ENCODE data around the gene CLEC2B. TPM values are rescaled to one million over a fixed set of nuclear protein-coding genes. Genes with fewer than 3 reads are reported as not detected.

The CLEC2B gene
- total RNA-seq, 1 experiment from 2014 or later = 68.8 TPM

DNA sequence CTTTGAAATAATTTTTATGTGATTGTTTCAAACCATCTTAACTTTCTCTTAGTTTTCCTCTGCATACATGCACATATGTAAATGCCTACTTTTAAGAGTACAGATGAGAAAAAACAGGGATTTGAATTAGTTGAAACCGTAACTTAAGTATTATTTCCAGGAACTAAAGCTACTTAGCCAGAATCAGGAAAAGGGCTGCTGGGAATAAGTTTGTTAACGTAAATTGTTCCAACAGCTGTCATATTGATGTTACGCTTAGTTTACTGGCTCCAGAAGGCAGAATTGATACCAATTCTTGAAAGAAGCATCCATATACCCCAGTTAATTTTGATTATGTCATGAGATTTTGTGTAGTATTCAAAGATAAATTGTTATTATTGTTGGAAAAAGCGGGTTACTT lies 59.8 kb downstream of the CLEC2B start:
- DNase-seq (ENCODE audit: low spot score) = no peak

DNA sequence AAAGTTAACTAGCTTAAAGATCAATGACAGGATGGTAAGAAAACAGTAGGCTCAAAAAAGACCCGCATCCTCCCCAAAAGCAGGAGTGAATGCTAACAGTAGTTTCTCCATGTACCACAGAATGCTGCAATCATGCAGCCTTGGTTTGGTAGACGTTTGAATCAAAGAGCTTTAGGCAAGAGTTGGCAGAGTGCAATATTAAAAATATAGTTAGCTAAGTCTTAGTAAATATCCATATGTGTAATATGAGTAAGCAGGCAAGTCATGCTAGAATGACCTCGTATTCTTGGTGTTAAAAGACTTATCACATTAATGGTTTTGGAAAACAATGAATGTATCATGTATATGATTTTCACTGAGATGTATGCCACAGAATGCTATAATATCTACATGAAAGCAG lies 60.6 kb downstream of the CLEC2B start:
- DNase-seq (ENCODE audit: low spot score) = no peak

DNA sequence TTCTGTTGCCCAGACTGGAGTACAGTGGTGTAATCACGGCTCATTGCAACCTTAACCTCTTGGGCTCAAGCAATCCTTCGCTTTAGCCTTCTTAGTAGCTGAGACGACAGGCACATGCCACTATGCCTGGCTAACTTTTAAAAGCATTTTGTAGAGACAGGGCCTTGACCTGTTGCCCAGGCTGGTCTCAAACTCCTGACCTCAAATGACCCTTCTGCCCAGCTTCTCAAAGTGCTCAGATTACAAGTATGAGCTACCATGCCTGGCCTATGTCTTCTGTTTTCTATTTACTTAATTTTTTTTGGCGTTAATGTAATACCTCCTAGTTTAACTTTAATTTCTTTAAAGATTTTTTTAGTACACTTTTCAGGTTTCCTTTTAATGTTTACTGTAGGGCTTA lies 62.4 kb downstream of the CLEC2B start:
- DNase-seq (ENCODE audit: low spot score) = no peak

DNA sequence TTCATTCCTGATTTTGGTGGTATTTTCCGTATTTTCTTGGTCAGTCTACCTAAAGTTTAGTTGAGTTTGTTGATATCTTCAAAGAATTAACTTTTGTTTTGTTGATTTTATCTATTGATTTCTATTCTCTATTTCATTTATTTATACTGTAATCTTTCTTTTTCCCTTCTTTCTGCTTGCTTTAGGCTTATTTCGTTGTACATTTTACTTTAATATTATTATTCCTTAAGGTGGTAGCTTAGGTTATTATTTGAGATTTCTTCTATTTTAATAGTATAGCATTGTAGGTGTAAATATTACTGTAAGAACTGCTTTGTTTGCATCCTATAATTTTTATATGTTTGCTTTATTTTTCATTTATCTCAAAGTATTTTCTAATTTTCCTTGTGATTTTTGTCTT lies 63.3 kb downstream of the CLEC2B start:
- DNase-seq (ENCODE audit: low spot score) = no peak

Other genes starting within 250 kb of the CLEC2B start
- gene CLEC2D, start 199.6 kb downstream of the CLEC2B start, total RNA-seq (2014; rRNA removed; shearing (Covaris generic)) = 1.7 and 6.6 TPM in 2 replicates
- gene CLECL1, start 136.3 kb downstream of the CLEC2B start, total RNA-seq (2014; rRNA removed; shearing (Covaris generic)) = not detected in 2 replicates
- not detected in 2 replicates for gene CD69, start 108.5 kb downstream of the CLEC2B start, total RNA-seq (2014; rRNA removed; shearing (Covaris generic))
- 0.49 and 0.75 TPM in 2 replicates for gene KLRF1, start 41.9 kb downstream of the CLEC2B start, total RNA-seq (2014; rRNA removed; shearing (Covaris generic))
- gene KLRF2, start 12.1 kb upstream of the CLEC2B start, total RNA-seq (2014; rRNA removed; shearing (Covaris generic)) = not detected in 2 replicates
- not detected in 2 replicates for gene CLEC2A, start 63.0 kb upstream of the CLEC2B start, total RNA-seq (2014; rRNA removed; shearing (Covaris generic))
- gene CLEC12A, start 102.1 kb upstream of the CLEC2B start, total RNA-seq (2014; rRNA removed; shearing (Covaris generic)) = not detected in 2 replicates
- not detected in 2 replicates for gene CLEC1B, start 129.8 kb upstream of the CLEC2B start, total RNA-seq (2014; rRNA removed; shearing (Covaris generic))
- not detected in 2 replicates for gene CLEC12B, start 141.3 kb upstream of the CLEC2B start, total RNA-seq (2014; rRNA removed; shearing (Covaris generic))
- not detected in 2 replicates for gene CLEC9A, start 161.3 kb upstream of the CLEC2B start, total RNA-seq (2014; rRNA removed; shearing (Covaris generic))
- gene CLEC1A, start 229.6 kb upstream of the CLEC2B start, total RNA-seq (2014; rRNA removed; shearing (Covaris generic)) = 0.50 and 1.4 TPM in 2 replicates

All from H4 (cell line).